Panc1 (cell line): ENCODE data around the gene NGB. TPM values are rescaled to one million over a fixed set of nuclear protein-coding genes. Genes with fewer than 3 reads are reported as not detected.
"Not testable (repeated sequence)": the region's sequence is repeated elsewhere in the genome, so short reads cannot be mapped to it uniquely, and the experiment has no call there.

Experiments used
- ATAC-seq: fragments of 200-7000 bp; cut with Tn5 transposase; 2 replicates; pipeline ENCODE4 v1.9.1; 2020; ENCODE audit warnings: mild to moderate bottlenecking, moderate library complexity
- BruUV-seq: library from RNA; stranded (reverse); fragments of 400-500 nt; replicated peaks from 2 replicates; lab custom pipeline; 2021; lab: Mats Ljungman, UMichigan
- CTCF ChIA-PET: fragments of 300-600 bp; sonication (Branson Sonifier 250); formaldehyde crosslinking; loops from one replicate; lab custom pipeline; 2022; ENCODE audit warnings: antibody characterized with exemption; lab: Charles Lee
- POLR2A ChIA-PET: fragments of 300-600 bp; sonication (Branson Sonifier 250); formaldehyde crosslinking; loops from one replicate; lab custom pipeline; 2022; ENCODE audit warnings: antibody characterized with exemption; lab: Charles Lee
- DNase-seq: peaks from one replicate; pipeline ENCODE4 v3.0.0-alpha.2; 2010; ENCODE audit warnings: low read depth, low spot score
- H3K27ac ChIP-seq: 2 replicates; pipeline ENCODE4 v1.5.1; 2011; ENCODE audit warnings: mild to moderate bottlenecking, low read length, inconsistent platforms
- H3K27me3 ChIP-seq: fragments of 200-500 bp; sonication (Bioruptor generic); 2 replicates; pipeline ENCODE4 v1.6.0; 2014; ENCODE audit warnings: low read length, inconsistent platforms; ENCODE audit not compliant: control insufficient read depth, insufficient read depth
- H3K36me3 ChIP-seq: fragments of 200-500 bp; sonication (Bioruptor generic); 2 replicates; pipeline ENCODE4 v1.5.1; 2014; ENCODE audit warnings: inconsistent platforms, mild to moderate bottlenecking, low read length, moderate library complexity; ENCODE audit not compliant: control insufficient read depth, insufficient read depth
- H3K4me1 ChIP-seq: 2 replicates; pipeline ENCODE4 v1.5.1; 2011; ENCODE audit warnings: inconsistent platforms, mild to moderate bottlenecking, low read length, moderate library complexity; ENCODE audit not compliant: control insufficient read depth, insufficient read depth
- H3K4me3 ChIP-seq, 2 experiments: 2 replicates each; pipeline ENCODE4 v1.5.1; 2011 to 2012; ENCODE audit warnings: low read depth in 2 of 2, low read length in 2 of 2, mild to moderate bottlenecking in 2 of 2, inconsistent platforms in 1 of 2, moderate library complexity in 1 of 2
- H3K9me3 ChIP-seq: fragments of 200-500 bp; sonication (Bioruptor generic); 2 replicates; pipeline ENCODE4 v1.5.1; 2014; ENCODE audit warnings: low read depth, mild to moderate bottlenecking, inconsistent platforms, low read length, moderate library complexity; ENCODE audit not compliant: control insufficient read depth, insufficient read depth
- POLR2AphosphoS5 ChIP-seq: IDR thresholded peaks from 2 replicates; pipeline ENCODE4 v1.6.1; 2012; ENCODE audit warnings: mild to moderate bottlenecking, low read depth, low read length, moderate library complexity
- SIN3A ChIP-seq: IDR thresholded peaks from 2 replicates; pipeline ENCODE4 v1.6.1; 2012; ENCODE audit warnings: low read depth, mild to moderate bottlenecking, low read length, moderate library complexity, borderline replicate concordance; ENCODE audit not compliant: insufficient read depth
- TCF7L2 ChIP-seq: IDR thresholded peaks from 2 replicates; pipeline ENCODE4 v1.6.1; 2011; ENCODE audit warnings: mild to moderate bottlenecking, low read depth, low read length, inconsistent platforms
- in situ Hi-C: cut with HindIII; loops from 2 replicates; pipeline ENCODE4 v1.10.0; 2016; ENCODE audit warnings: low sequenced_read_pairs, low pct_unique_long_range_greater_than_20kb
- intact Hi-C: fragments of 100-400 bp; cut with micrococcal nuclease; formaldehyde crosslinking; loops from one replicate; pipeline ENCODE4 v1.10.0; 2022; ENCODE audit not compliant: unreplicated experiment
- total RNA-seq: library from RNA; stranded (reverse); gene quantifications from one replicate; pipeline ENCODE4 v1.2.1, GENCODE V29; 2021; ENCODE audit not compliant: unreplicated experiment
- TF ChIP-seq, protein P1 (sequence below), 2 experiments: IDR thresholded peaks; 2 replicates each; pipeline ENCODE4 v1.6.1; 2011 to 2012; ENCODE audit warnings: low read depth in 2 of 2, control low read depth in 1 of 2, low read length in 1 of 2, mild to moderate bottlenecking in 1 of 2, moderate library complexity in 1 of 2; ENCODE audit not compliant: insufficient read depth in 1 of 2
- TF ChIP-seq, protein P2 (sequence below): fragments of 450-650 bp; IDR thresholded peaks from 2 replicates; pipeline ENCODE4 v1.5.1; 2017; ENCODE audit warnings: mild to moderate bottlenecking

The NGB gene
- total RNA-seq, 1 experiment from 2014 or later, result not detected

DNA sequence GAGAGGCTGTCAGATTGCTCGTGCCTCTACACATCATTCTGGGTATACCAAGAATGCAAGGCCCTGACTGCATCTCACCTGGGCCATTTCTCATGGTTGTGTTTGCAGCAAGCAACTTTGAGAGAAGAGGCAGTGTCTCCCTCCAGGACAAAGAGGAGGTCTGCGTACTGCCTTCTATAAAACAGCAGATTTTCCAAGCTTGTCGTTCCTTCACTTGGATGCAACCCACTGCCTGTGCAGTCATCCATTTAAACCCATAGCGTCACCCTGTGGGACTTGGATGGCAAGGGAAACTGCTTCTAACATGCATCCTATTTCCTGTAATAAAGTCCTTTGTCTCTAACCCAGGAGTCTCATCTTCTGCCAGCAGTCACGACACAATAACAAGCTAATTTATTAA is 48.4 kb upstream of the NGB start:
- ATAC-seq, result no peak
- H3K27me3 ChIP-seq, result no peaks in the 10 kb centered on the region
- no TSS peak for BruUV-seq
- CTCF ChIA-PET, result no interaction called here
- peaks cover 40% of the 10 kb centered on the region for H3K4me1 ChIP-seq
- intact Hi-C loops (loop anchor here (5.0 kb wide), 1 partner anchor 167 kb away; no protein-coding TSS in a partner anchor), in situ Hi-C loops (no loop called here)
- DNase-seq, result no peak
- TF ChIP-seq, protein P1, sequence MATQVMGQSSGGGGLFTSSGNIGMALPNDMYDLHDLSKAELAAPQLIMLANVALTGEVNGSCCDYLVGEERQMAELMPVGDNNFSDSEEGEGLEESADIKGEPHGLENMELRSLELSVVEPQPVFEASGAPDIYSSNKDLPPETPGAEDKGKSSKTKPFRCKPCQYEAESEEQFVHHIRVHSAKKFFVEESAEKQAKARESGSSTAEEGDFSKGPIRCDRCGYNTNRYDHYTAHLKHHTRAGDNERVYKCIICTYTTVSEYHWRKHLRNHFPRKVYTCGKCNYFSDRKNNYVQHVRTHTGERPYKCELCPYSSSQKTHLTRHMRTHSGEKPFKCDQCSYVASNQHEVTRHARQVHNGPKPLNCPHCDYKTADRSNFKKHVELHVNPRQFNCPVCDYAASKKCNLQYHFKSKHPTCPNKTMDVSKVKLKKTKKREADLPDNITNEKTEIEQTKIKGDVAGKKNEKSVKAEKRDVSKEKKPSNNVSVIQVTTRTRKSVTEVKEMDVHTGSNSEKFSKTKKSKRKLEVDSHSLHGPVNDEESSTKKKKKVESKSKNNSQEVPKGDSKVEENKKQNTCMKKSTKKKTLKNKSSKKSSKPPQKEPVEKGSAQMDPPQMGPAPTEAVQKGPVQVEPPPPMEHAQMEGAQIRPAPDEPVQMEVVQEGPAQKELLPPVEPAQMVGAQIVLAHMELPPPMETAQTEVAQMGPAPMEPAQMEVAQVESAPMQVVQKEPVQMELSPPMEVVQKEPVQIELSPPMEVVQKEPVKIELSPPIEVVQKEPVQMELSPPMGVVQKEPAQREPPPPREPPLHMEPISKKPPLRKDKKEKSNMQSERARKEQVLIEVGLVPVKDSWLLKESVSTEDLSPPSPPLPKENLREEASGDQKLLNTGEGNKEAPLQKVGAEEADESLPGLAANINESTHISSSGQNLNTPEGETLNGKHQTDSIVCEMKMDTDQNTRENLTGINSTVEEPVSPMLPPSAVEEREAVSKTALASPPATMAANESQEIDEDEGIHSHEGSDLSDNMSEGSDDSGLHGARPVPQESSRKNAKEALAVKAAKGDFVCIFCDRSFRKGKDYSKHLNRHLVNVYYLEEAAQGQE (IDR thresholded peaks at IDR 0.05; ENCODE audit: insufficient read depth in 1 of 2, low read depth in 2 of 2, low read length in 1 of 2), result no peak
- TF ChIP-seq SIN3A (no peak), POLR2AphosphoS5 (no peak), TCF7L2 (no peak)
- TF ChIP-seq, protein P2, sequence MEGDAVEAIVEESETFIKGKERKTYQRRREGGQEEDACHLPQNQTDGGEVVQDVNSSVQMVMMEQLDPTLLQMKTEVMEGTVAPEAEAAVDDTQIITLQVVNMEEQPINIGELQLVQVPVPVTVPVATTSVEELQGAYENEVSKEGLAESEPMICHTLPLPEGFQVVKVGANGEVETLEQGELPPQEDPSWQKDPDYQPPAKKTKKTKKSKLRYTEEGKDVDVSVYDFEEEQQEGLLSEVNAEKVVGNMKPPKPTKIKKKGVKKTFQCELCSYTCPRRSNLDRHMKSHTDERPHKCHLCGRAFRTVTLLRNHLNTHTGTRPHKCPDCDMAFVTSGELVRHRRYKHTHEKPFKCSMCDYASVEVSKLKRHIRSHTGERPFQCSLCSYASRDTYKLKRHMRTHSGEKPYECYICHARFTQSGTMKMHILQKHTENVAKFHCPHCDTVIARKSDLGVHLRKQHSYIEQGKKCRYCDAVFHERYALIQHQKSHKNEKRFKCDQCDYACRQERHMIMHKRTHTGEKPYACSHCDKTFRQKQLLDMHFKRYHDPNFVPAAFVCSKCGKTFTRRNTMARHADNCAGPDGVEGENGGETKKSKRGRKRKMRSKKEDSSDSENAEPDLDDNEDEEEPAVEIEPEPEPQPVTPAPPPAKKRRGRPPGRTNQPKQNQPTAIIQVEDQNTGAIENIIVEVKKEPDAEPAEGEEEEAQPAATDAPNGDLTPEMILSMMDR, result no peak
- POLR2A ChIA-PET, result no interaction called here
- H3K4me3 ChIP-seq, result peak overlapping the region; percentile 83 to 86
- H3K36me3 ChIP-seq, result no peaks in the 10 kb centered on the region
- no peaks in the 10 kb centered on the region for H3K9me3 ChIP-seq
- H3K27ac ChIP-seq, result no peak overlapping the region

DNA sequence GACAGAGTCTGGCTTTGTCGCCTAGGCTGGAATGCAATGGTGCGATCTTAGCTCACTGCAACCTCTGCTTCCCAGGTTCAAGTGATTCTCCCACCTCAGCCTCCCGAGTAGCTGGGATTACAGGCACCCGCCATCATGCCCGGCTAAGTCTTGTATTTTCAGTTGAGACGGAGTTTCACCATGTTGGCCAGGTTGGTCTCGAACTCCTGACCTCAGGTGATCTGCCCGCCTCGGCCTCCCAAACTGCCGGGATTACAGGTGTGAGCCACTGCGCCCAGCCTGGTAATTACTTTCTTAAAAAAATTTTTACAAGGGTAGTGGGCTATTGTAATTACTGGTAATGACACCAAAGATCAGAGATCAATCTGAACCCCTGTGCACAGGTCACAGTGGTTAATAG is 47.8 kb upstream of the NGB start:
- intact Hi-C loops, result loop anchor here (5.0 kb wide), 1 partner anchor 166 kb away; no protein-coding TSS in a partner anchor
- BruUV-seq, H3K36me3 ChIP-seq, H3K27ac ChIP-seq, DNase-seq, H3K4me3 ChIP-seq, in situ Hi-C loops, H3K27me3 ChIP-seq, ATAC-seq, H3K9me3 ChIP-seq, CTCF ChIA-PET: not testable (repeated sequence)
- POLR2A ChIA-PET, result interaction anchor here (0.6 kb wide), 1 partner anchor 41 kb away, joined by 8 read pairs; no protein-coding TSS in a partner anchor
- peaks cover 46% of the 10 kb centered on the region for H3K4me1 ChIP-seq

DNA sequence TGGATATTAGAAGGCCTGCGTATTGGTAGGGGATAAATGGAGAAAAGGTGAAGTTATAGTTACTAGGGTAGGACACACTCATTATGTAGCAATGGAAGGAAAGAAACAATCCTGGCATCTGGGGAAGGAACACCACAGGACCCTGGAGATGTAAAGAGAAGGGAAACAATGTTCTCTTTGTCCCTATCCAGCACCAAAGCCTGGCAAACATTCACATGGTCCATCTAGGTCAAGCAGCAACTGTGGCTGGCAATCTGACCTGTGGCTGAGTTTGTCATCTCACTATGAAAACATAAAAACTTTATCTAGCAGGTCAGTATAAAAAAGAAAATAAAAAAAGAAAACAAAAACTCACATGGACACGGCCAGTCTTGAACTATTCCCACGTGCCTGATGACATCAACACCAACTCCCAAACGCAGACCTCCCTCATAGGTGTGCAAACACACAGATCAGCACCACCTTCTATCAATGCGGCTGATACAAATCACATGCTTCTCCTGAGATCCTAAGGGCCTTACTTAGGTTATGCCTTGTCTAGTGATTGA is 47.1 kb upstream of the NGB start:
- in situ Hi-C loops, result no loop called here
- intact Hi-C loops, result loop anchor here (5.0 kb wide), 1 partner anchor 166 kb away; no protein-coding TSS in a partner anchor
- Histone ChIP-seq H3K36me3 (no peaks in the 10 kb centered on the region), H3K27ac (no peak overlapping the region; the same call in 1 of the 2 replicates), H3K27me3 (no peaks in the 10 kb centered on the region), H3K4me3 (no peak overlapping the region), H3K9me3 (no peaks in the 10 kb centered on the region), H3K4me1 (peaks cover 53% of the 10 kb centered on the region)
- ChIA-PET CTCF (no interaction called here), POLR2A (no interaction called here)
- BruUV-seq, result no TSS peak
- TF ChIP-seq TCF7L2 (no peak), SIN3A (no peak)
- TF ChIP-seq, protein P2, result no peak
- TF ChIP-seq, protein P1 (IDR thresholded peaks at IDR 0.05; ENCODE audit: insufficient read depth in 1 of 2, low read depth in 2 of 2, low read length in 1 of 2), result no peak
- no peak for DNase-seq
- no peak for ATAC-seq
